Measurements from ENCODE around the gene GPC2.
"Not testable (repeated sequence)": the region's sequence is repeated elsewhere in the genome, so short reads cannot be mapped to it uniquely, and the experiment has no call there.

The GPC2 gene

GRCh38 chr7:100195222-100195621 is 18.0 kb upstream of the GPC2 start:
- no peak for DNase-seq (ENCODE audit: low read depth)
- no peak overlapping the region for H3K4me3 ChIP-seq (replicated peaks; ENCODE audit: low read depth, low read length)
- TF ChIP-seq, protein P1, sequence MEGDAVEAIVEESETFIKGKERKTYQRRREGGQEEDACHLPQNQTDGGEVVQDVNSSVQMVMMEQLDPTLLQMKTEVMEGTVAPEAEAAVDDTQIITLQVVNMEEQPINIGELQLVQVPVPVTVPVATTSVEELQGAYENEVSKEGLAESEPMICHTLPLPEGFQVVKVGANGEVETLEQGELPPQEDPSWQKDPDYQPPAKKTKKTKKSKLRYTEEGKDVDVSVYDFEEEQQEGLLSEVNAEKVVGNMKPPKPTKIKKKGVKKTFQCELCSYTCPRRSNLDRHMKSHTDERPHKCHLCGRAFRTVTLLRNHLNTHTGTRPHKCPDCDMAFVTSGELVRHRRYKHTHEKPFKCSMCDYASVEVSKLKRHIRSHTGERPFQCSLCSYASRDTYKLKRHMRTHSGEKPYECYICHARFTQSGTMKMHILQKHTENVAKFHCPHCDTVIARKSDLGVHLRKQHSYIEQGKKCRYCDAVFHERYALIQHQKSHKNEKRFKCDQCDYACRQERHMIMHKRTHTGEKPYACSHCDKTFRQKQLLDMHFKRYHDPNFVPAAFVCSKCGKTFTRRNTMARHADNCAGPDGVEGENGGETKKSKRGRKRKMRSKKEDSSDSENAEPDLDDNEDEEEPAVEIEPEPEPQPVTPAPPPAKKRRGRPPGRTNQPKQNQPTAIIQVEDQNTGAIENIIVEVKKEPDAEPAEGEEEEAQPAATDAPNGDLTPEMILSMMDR (IDR thresholded peaks at IDR 0.05; ENCODE audit: low read length, missing control alignments): no peak

- no peak for DNase-seq (ENCODE audit: low read depth)
- TF ChIP-seq, protein P1 (IDR thresholded peaks at IDR 0.05; ENCODE audit: low read length, missing control alignments): no peak
- no peak overlapping the region for H3K4me3 ChIP-seq (replicated peaks; ENCODE audit: low read depth, low read length)
These were observed 15.8 kb upstream of the GPC2 start for GRCh38 chr7:100192969-100193368.

DNA sequence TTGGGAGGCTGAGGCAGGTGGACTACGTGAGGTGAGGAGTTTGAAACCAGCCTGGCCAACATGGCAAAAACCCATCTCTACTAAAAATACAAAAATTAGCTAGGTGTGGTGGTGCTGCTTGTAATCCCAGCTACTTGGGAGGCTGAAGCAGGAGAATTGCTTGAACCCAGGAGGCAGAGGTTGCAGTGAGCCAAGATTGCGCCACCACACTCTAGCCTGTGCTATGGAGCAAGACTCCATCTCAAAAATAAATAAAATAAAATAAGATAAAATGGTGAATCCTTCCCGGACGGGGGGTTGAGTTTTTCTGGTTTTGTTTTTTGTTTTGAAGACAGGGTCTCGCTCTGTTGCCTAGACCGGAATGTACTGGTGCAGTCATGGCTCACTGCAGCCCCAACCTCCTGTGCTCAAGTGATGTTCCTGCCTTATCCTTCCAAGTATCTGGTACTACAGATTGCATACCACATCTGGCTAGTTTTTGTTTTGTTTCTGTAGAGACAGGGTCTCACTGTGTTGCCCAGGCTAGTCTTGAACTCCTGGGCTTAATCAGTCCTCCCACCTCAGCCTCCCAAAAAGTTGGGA is 15.2 kb upstream of the GPC2 start:
- not testable (repeated sequence) for H3K4me3 ChIP-seq (replicated peaks; ENCODE audit: low read depth, low read length); DNase-seq (ENCODE audit: low read depth)

DNA sequence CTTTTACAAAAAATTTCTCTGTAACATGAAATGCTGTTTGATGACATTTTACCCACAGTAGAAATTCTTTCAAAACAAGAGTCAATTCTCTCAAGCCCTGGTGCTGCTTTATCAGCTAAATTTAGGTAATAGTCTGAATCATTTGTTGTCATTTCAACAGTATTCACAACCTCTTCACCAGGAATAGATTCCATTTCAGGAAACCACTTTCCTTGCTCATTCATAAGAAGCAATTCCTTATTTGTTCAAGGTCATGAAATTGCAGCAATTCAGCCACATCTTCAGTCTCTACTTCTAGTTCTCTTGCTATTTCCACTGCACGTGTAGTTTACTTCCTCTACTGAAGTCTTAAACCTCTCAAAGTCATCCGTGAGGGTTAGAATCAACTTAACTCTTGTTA is 14.6 kb upstream of the GPC2 start:
- no peak overlapping the region for H3K4me3 ChIP-seq (replicated peaks; ENCODE audit: low read depth, low read length)
- DNase-seq (ENCODE audit: low read depth): peak; percentile 73
- TF ChIP-seq, protein P1 (IDR thresholded peaks at IDR 0.05; ENCODE audit: low read length, missing control alignments): no peak

DNA sequence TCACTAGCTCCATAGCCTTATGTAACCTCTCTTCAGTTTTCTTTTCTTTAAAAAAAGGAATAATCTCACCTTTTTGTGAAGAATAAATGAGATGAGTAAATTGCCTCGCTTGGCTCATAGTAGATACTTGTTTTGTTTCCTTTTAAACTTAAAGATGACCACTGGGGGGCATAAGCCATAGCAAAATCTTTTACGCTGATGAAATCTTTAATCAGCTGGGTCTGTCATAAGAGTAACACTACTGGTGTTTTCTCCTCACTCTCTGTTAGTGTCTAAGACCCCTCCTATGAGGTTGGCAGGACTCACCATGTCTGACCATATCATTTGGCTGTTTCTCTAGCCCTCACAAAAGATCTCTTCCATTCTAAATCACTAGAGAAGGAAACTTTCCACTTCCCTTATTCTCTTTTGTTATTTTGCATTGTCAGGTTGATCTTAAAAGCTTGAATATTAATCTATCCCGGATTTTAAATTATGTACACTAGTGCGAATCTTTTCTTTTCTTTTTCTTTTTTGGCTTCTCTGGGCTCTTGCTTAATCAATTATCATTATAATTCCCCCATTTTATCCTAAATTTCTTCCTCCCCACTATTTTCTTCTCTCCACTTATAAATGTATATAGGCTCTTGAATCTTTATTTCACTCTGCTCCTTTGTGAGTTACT is 13.0 kb upstream of the GPC2 start:
- peak; percentile 63 for DNase-seq (ENCODE audit: low read depth)
- no peak overlapping the region for H3K4me3 ChIP-seq (replicated peaks; ENCODE audit: low read depth, low read length)
- TF ChIP-seq, protein P1 (IDR thresholded peaks at IDR 0.05; ENCODE audit: low read length, missing control alignments): peak; percentile 46

DNA sequence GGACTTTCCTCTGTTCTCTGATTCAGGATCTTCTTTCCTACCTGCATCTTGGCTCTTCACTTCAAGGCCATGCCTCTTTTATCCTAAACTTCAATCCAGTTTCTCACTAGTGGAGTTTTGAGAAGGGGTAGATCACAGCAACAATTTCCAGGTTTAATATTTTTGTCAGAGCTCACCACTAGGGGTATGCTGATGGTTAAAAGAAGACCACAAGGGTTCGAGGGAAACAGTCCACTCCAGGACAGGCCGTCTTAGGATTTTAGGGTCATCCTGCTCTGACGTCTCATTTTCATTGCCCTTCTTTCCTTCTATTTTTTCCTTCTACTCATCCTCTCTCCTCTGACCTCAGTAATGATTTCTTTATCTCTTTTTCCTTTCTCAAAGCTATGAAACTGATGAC is 11.9 kb upstream of the GPC2 start:
- TF ChIP-seq, protein P1 (IDR thresholded peaks at IDR 0.05; ENCODE audit: low read length, missing control alignments): no peak
- no peak overlapping the region for H3K4me3 ChIP-seq (replicated peaks; ENCODE audit: low read depth, low read length)
- no peak for DNase-seq (ENCODE audit: low read depth)

DNA sequence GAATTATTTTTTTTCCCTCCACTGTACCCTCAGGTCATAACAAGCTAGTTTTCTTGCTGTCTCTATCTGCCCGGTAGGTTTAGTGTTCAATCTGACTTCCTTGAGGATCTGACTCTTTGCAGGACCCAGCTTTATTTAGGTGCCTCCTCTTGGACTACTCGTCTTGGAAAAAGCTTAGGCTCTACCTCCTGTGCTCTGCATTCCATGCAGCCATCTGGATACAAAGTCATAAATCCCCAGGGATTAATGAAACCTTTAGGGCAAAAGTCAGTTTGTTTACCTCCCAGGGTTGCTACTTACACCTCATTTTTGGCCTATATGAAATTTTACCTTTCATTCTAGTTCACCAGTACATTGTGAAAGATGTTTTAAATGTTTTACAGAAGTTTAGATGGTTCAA is 8.5 kb upstream of the GPC2 start:
- TF ChIP-seq, protein P1 (IDR thresholded peaks at IDR 0.05; ENCODE audit: low read length, missing control alignments): no peak
- H3K4me3 ChIP-seq (replicated peaks; ENCODE audit: low read depth, low read length): no peak overlapping the region
- no peak for DNase-seq (ENCODE audit: low read depth)

- not testable (repeated sequence) for H3K4me3 ChIP-seq (replicated peaks; ENCODE audit: low read depth, low read length); DNase-seq (ENCODE audit: low read depth)
These were observed 5.9 kb upstream of the GPC2 start for GRCh38 chr7:100183090-100183489.

DNA sequence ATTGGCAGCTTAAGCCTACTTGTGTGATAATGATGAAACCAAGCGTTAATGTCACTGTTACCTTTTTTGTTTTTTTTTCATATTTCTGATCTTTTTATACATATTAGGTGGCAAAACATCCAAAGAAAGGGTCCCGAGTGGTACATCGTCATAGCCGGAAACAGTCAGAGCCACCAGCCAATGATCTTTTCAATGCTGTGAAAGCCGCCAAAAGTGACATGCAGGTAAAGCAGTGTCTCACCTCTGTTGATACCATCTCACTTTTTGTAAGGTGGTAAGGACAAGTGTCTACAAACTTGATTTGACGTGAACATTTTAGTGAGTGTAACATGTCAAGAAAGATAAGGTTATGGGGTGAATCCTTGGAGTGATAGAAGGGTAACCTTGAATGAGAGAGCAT is 5.4 kb upstream of the GPC2 start:
- H3K4me3 ChIP-seq (replicated peaks; ENCODE audit: low read depth, low read length); DNase-seq (ENCODE audit: low read depth): not testable (repeated sequence)

DNA sequence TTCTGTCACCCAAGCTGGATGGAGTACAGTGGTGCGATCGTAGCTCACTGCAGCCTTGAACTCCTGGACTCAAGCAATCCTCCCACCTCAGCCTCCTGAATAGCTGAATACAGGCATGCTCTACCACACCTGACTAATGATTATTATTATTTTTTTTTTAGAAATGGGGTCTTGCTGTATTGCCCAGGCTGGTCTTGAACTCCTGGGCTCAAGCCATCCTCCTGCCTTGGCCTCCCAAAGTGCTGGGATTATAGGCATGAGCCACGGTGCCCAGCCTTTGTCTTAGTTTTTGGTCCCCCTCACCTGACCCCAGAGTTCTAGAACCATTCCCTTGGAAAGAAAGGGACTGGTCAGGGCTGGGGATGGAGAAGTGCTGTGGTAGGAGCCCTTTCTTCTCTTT is 2.9 kb upstream of the GPC2 start:
- not testable (repeated sequence) for H3K4me3 ChIP-seq (replicated peaks; ENCODE audit: low read depth, low read length); DNase-seq (ENCODE audit: low read depth)

Data from fibroblast of pulmonary artery (primary cell).